Measurements from ENCODE around the gene NEBL. TPM values are rescaled to one million over a fixed set of nuclear protein-coding genes. Genes with fewer than 3 reads are reported as not detected.

NEBL gene
- total RNA-seq, 1 donor from 2014 or later: 77.6 TPM

GRCh38 chr10:20776384-20777118 is 120.6 kb downstream of the NEBL start:
- H3K4me1 Mint-ChIP-seq: no peaks in the 10 kb centered on the region
- Histone ChIP-seq H3K36me3 (no peaks in the 10 kb centered on the region), H3K27ac (no peak overlapping the region), H3F3A (ENCODE audit: low read depth) (no peaks in the 10 kb centered on the region), H4K20me1 (ENCODE audit: low read depth) (no peaks in the 10 kb centered on the region), H3K4me1 (no peaks in the 10 kb centered on the region), H3K4me3 (no peak overlapping the region), H3K79me2 (ENCODE audit: low read depth) (no peaks in the 10 kb centered on the region), H3K9me3 (ENCODE audit: low read depth) (no peaks in the 10 kb centered on the region), H3K27me3 (no peaks in the 10 kb centered on the region), H3K9ac (no peak overlapping the region), H2AFZ (replicated peaks) (no peak overlapping the region), H3K4me2 (no peak overlapping the region)
- TF ChIP-seq, protein P1, sequence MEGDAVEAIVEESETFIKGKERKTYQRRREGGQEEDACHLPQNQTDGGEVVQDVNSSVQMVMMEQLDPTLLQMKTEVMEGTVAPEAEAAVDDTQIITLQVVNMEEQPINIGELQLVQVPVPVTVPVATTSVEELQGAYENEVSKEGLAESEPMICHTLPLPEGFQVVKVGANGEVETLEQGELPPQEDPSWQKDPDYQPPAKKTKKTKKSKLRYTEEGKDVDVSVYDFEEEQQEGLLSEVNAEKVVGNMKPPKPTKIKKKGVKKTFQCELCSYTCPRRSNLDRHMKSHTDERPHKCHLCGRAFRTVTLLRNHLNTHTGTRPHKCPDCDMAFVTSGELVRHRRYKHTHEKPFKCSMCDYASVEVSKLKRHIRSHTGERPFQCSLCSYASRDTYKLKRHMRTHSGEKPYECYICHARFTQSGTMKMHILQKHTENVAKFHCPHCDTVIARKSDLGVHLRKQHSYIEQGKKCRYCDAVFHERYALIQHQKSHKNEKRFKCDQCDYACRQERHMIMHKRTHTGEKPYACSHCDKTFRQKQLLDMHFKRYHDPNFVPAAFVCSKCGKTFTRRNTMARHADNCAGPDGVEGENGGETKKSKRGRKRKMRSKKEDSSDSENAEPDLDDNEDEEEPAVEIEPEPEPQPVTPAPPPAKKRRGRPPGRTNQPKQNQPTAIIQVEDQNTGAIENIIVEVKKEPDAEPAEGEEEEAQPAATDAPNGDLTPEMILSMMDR (IDR thresholded peaks at IDR 0.05): no peak
- TF ChIP-seq EZH2 (IDR thresholded peaks at IDR 0.05) (no peak), EZH2phosphoT487 (IDR thresholded peaks at IDR 0.05) (no peak)
- no peaks in the 10 kb centered on the region for H3K9me3 Mint-ChIP-seq
- H3K36me3 Mint-ChIP-seq: no peaks in the 10 kb centered on the region
- H3K4me3 Mint-ChIP-seq: no peak overlapping the region
- no peak overlapping the region for H3K27ac Mint-ChIP-seq
- H3K27me3 Mint-ChIP-seq (ENCODE audit: insufficient read depth, low read depth): no peaks in the 10 kb centered on the region
- no peak for DNase-seq (ENCODE audit: low spot score)

- H3K27me3 ChIP-seq: no peaks in the 10 kb centered on the region
- no peaks in the 10 kb centered on the region for H3K27me3 Mint-ChIP-seq (ENCODE audit: insufficient read depth, low read depth)
- no peak overlapping the region for H3K27ac Mint-ChIP-seq
- H3K4me3 ChIP-seq: no peak overlapping the region
- no peak overlapping the region for H3K4me3 Mint-ChIP-seq
- no peak overlapping the region for H2AFZ ChIP-seq (replicated peaks)
- H3K27ac ChIP-seq: no peak overlapping the region
- no peaks in the 10 kb centered on the region for H3K79me2 ChIP-seq (ENCODE audit: low read depth)
- no peaks in the 10 kb centered on the region for H3K4me1 ChIP-seq
- H3K9ac ChIP-seq: no peak overlapping the region
- no peaks in the 10 kb centered on the region for H3F3A ChIP-seq (ENCODE audit: low read depth)
- no peaks in the 10 kb centered on the region for H3K36me3 ChIP-seq
- H3K9me3 Mint-ChIP-seq: no peaks in the 10 kb centered on the region
- H3K4me2 ChIP-seq: no peak overlapping the region
- H4K20me1 ChIP-seq (ENCODE audit: low read depth): no peaks in the 10 kb centered on the region
- no peak for TF ChIP-seq EZH2 (IDR thresholded peaks at IDR 0.05)
- TF ChIP-seq EZH2phosphoT487 (IDR thresholded peaks at IDR 0.05): no peak
- TF ChIP-seq, protein P1 (IDR thresholded peaks at IDR 0.05): no peak
- no peaks in the 10 kb centered on the region for H3K36me3 Mint-ChIP-seq
- peaks cover 5% of the 10 kb centered on the region for H3K4me1 Mint-ChIP-seq
- DNase-seq (ENCODE audit: low spot score): no peak
- no peaks in the 10 kb centered on the region for H3K9me3 ChIP-seq (ENCODE audit: low read depth)
These were observed 126.1 kb downstream of the NEBL start for GRCh38 chr10:20771051-20771450.

DNA sequence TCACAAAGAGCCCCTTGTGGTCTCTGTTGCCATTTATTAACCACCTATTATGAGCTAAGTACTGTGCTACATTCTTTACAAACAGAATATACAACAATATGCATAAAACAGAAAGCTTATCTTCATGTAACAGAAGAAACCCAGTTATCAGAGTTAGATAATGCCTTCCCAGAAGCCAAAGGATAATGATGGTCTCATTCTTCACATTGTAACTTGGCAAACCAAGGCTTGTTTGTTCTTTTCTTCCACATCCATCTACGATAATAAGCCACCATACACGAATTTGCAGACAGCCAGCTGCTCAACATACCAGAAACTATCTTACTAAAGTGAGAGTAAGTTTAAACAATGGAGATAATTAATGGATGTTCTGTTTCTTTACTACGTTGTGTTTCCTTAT is 127.6 kb downstream of the NEBL start:
- no peak overlapping the region for H3K27ac ChIP-seq
- no peaks in the 10 kb centered on the region for H3K27me3 ChIP-seq
- H3K9me3 ChIP-seq (ENCODE audit: low read depth): no peaks in the 10 kb centered on the region
- no peaks in the 10 kb centered on the region for H3K27me3 Mint-ChIP-seq (ENCODE audit: insufficient read depth, low read depth)
- H3K79me2 ChIP-seq (ENCODE audit: low read depth): no peaks in the 10 kb centered on the region
- no peak overlapping the region for H2AFZ ChIP-seq (replicated peaks)
- H3K4me3 ChIP-seq: no peak overlapping the region
- H3K4me3 Mint-ChIP-seq: no peak overlapping the region
- no peak for DNase-seq (ENCODE audit: low spot score)
- peaks cover 5% of the 10 kb centered on the region for H3K4me1 Mint-ChIP-seq
- H3K4me2 ChIP-seq: no peak overlapping the region
- H3K9me3 Mint-ChIP-seq: no peaks in the 10 kb centered on the region
- H4K20me1 ChIP-seq (ENCODE audit: low read depth): no peaks in the 10 kb centered on the region
- H3K27ac Mint-ChIP-seq: no peak overlapping the region
- no peaks in the 10 kb centered on the region for H3K36me3 Mint-ChIP-seq
- no peak overlapping the region for H3K9ac ChIP-seq
- TF ChIP-seq EZH2phosphoT487 (IDR thresholded peaks at IDR 0.05): no peak
- TF ChIP-seq EZH2 (IDR thresholded peaks at IDR 0.05): no peak
- H3K4me1 ChIP-seq: no peaks in the 10 kb centered on the region
- no peaks in the 10 kb centered on the region for H3K36me3 ChIP-seq
- H3F3A ChIP-seq (ENCODE audit: low read depth): no peaks in the 10 kb centered on the region

- Mint-ChIP-seq H3K4me3 (no peak overlapping the region), H3K27ac (no peak overlapping the region), H3K27me3 (ENCODE audit: insufficient read depth, low read depth) (no peaks in the 10 kb centered on the region), H3K4me1 (peaks cover 5% of the 10 kb centered on the region), H3K9me3 (no peaks in the 10 kb centered on the region), H3K36me3 (no peaks in the 10 kb centered on the region)
- Histone ChIP-seq H3K9ac (no peak overlapping the region), H3K4me1 (no peaks in the 10 kb centered on the region), H3K79me2 (ENCODE audit: low read depth) (no peaks in the 10 kb centered on the region), H4K20me1 (ENCODE audit: low read depth) (no peaks in the 10 kb centered on the region), H3K27me3 (no peaks in the 10 kb centered on the region), H3K27ac (no peak overlapping the region), H3K36me3 (no peaks in the 10 kb centered on the region), H3K9me3 (ENCODE audit: low read depth) (no peaks in the 10 kb centered on the region), H2AFZ (replicated peaks) (no peak overlapping the region), H3F3A (ENCODE audit: low read depth) (no peaks in the 10 kb centered on the region), H3K4me3 (no peak overlapping the region), H3K4me2 (no peak overlapping the region)
- DNase-seq (ENCODE audit: low spot score): peak; percentile 49
- TF ChIP-seq EZH2phosphoT487 (IDR thresholded peaks at IDR 0.05) (no peak), EZH2 (IDR thresholded peaks at IDR 0.05) (no peak)
- TF ChIP-seq, protein P1 (IDR thresholded peaks at IDR 0.05): peak; percentile 64
These were observed 128.3 kb downstream of the NEBL start for GRCh38 chr10:20768843-20769242.
